Glomerular visceral epithelial cell (primary cell): ENCODE measurements around the gene GNAQ.

ENCODE experiments used
- DNase-seq: peaks from one replicate; pipeline ENCODE4 v3.0.0-alpha.2; 2016; ENCODE audit errors: extremely low spot score

Gene GNAQ

GRCh38 chr9:77974434-77974833 lies 57.2 kb downstream of the GNAQ start:
- DNase-seq, result no peak

DNA sequence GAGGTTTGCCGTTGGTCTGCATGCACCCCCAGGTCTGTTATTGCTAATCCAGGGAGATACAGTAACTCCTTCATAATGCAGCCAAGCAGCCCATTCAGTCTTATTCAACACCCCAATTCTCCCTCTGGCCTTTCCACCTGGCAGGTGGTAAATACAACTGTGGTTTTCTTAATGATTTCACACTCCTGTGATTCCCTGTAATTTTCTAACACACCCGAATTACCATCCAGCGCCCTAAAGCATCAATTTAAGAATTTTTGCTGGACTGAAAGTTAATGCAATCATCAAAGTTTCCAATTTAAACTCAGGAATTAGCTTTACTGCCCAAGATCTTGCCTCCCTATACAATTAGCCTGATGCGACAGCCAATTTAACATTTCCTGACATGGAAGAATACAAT lies 62.5 kb downstream of the GNAQ start:
- no peak for DNase-seq

- no peak for DNase-seq
Observed at GRCh38 chr9:77968506-77968905, 63.1 kb downstream of the GNAQ start.

- no peak for DNase-seq
Observed at GRCh38 chr9:77966718-77967117, 64.9 kb downstream of the GNAQ start.

DNA sequence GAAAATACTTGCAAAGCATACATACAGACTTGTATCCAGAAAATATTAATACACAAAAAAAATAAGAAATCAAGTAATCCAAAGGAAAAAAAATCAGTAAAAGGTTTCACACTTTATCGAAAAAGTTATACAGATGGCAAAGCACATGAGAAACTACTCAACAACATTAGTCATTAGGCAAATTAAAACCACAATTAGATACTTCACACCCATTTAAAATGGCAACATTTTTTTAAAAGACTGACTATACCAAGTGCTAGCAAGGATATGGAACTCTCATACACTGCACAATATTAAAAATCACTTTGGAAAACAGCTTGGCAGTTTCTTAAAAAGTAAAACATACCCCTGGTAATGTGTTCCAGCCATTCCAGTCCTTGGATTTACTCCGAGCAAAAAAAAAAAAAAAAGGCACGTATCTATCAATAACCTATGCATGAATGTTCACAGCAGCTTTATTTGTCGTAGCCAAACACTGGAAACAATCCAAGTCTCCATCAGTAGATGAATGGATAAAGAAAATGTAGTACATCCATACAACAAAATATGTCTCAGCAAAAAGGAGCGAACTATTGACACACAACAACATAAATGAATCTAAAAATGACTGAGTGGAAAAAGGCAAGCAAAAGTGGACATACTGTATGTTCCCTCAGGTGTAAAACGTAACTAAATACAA lies 66.0 kb downstream of the GNAQ start:
- no peak for DNase-seq

- no peak for DNase-seq
Observed at GRCh38 chr9:77964258-77964657, 67.4 kb downstream of the GNAQ start.

DNA sequence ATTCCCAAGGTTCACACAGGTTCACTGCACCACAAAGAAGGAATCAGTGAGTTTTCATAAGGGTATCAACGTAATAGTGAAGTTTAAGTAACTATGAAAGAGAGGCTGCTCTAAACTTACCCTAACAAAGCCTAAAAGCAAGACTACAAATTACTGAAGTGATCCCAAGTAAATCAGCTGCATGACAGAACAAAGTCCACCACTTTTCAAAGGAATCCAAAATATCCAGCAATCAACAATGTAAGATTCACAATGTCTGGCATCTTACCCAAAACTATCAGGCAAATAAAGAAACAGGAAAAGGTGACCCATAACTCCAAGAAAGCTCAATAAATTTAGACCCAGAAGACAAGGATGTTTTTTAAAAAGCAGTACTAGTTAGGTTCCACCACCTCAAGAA lies 70.1 kb downstream of the GNAQ start:
- DNase-seq, result no peak

DNA sequence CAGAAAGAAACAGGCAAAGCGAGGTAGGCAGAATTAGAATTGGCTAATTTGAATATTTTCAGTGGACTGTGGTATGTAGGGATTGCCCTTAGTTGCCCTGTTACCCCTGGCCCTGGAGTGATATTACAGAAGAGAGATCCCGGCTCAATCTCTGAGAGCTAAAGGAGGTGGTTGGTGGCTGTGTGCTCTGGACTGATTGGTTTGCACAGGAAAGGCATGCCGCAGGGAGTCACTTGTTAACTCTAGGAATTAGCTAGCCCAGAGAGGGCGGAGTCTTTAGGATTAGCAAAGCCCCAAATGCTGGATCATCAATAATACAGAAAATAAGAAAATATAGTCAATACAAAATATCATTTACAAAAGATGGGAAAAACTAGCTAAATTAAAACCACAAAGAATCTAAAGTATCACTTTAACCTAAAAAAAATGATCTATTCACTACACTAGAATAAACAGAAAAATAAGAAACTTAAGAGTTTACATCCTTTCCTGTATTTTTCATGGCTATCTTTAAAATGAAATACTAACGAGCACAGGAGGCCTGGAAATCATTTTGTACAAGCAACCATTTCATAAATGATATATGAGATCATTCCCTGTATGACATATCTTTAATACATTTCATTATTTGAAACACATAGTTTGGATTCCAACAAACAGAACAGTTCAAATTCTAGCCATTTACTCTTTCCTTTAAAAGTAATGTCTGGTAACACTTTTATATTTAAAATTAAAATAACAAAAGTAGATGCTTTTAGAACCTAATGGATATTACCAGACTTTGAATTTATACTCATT lies 71.1 kb downstream of the GNAQ start:
- no peak for DNase-seq

GRCh38 chr9:77959803-77960202 lies 71.8 kb downstream of the GNAQ start:
- DNase-seq, result no peak

DNA sequence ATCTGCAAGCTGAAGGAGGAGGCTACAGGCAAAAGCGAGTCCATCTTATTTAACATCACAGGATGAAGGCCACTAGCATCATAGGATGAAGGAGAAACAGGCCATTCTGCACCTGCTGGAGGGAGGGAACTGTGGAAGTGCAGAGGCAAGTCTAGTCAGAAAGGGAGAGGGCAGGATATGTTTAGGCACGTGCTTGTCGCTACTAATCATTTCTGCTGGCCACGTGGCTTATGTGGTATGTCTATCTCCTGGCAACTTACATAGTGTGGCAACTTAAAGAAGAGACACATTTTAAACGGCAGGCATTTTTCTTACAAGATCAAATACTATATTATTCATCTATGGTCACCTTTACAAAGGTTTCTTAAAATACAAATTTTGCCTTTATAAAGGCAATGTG lies 74.0 kb downstream of the GNAQ start:
- DNase-seq, result no peak

DNA sequence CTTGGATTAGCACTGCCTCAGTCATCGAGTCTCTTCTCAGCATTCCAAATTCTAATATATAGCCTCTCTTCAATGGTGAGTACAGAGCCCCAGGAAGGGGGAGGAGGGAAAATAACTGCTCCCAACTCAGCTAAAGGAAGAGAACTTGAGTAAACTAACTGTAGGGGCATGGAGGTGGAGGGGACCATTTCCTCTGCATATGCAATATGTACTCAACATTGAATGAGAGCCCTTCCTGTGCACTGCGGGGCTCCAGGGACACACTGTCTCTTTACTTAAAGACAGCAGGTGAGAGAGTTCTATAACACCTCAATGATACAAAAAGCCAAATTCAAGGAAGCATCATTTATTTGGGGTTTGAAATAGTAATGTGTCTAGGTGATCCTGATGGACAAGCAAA lies 75.1 kb downstream of the GNAQ start:
- no peak for DNase-seq

- DNase-seq, result no peak
Observed at GRCh38 chr9:77954666-77955015, 77.0 kb downstream of the GNAQ start.

DNA sequence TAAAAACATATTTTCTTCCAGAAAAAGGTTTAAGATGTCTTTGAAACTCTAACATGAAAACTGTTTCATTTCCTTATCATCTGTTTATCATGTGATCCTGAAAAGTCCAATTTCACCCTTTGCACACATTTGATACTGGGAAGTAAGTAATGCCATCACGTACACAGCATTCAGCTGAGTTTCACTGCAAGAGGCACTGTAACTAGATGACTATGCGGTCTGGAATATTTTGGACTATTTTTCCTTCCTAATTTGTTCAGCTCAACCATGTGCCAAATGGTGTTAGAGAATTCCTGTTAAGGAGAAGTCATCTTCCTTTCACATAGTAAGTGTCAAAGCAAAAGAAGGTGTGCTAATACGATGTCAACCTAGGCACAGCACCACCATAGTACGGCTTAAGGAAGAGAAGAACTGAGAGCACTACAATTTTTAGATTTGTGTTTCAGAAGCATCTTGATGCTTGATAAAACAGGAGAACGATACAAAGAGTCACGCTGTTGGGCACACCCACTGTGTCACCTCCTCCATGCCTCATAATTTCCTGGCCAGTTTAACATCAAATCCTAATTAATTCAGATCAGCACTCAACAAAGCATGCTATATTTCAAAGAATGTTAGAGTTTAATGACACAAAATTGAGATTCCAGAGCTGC lies 77.5 kb downstream of the GNAQ start:
- no peak for DNase-seq

GRCh38 chr9:77953590-77953989 lies 78.0 kb downstream of the GNAQ start:
- no peak for DNase-seq

DNA sequence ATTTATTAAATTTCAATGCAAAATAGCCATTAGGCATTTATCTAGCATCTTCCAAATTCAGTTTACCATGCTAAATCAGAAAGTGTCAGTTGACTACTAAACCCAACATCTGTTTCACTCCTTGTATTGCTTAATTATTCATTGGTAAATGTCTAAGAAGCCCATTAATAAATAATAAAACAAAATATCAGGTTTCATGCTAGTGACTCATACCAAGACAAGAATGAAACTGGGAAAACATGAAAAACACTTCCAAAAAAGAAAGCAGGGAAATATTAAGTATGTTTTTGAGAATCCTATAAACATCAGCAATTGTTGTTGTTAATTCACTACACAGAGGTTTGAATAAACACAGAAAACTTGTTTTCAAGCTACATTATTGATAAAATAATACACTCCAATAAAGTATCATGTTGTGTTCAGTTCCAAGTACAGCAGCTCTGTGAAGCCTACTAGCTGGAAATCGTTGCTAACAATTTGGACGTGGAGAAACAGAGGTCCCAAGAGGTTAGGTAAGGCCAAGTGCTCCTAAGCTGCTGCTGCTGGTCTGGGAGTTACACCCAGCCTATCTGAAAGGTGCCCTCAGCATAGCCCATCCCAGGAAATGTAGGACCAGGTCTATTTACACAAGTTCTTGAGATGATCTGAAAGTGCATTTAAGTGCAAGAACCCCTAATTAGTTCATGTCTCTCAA lies 78.8 kb downstream of the GNAQ start:
- no peak for DNase-seq

- no peak for DNase-seq
Observed at GRCh38 chr9:77951369-77951768, 80.2 kb downstream of the GNAQ start.

DNA sequence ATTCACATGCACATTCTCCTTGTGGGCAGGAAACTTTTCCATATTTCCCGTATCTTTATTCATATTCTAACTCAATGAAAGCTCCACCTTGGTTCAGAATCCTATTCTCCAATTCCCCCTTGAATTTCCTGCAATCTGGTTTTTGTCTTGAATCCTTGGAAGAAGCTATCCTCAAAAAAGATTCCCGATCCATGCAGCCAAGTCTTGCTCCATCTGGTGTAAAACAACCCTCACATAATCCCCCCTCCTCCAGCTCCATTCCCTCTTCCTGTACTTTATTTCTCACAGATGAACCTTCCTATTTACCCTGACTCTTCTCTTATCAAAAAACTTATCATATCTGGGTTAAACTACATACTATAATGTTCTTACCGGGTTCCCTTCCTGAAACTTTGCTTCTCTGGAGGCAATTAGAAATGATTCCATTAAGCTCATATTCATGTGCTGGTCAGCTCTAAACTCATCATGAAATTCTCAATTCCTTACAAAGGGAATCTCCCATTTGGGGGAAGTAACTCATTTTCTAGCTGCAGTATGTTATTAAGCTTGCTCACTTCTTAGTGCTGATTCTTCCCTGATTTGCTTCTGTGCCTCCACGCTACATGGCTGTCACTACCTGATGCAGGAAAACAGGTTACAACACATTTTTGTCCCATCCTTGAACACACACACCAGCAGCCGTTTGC lies 81.7 kb downstream of the GNAQ start:
- no peak for DNase-seq

- no peak for DNase-seq
Observed at GRCh38 chr9:77947651-77948050, 84.0 kb downstream of the GNAQ start.

- DNase-seq, result no peak
Observed at GRCh38 chr9:77946969-77947620, 84.5 kb downstream of the GNAQ start.

GRCh38 chr9:77946296-77946695 lies 85.3 kb downstream of the GNAQ start:
- DNase-seq, result no peak

DNA sequence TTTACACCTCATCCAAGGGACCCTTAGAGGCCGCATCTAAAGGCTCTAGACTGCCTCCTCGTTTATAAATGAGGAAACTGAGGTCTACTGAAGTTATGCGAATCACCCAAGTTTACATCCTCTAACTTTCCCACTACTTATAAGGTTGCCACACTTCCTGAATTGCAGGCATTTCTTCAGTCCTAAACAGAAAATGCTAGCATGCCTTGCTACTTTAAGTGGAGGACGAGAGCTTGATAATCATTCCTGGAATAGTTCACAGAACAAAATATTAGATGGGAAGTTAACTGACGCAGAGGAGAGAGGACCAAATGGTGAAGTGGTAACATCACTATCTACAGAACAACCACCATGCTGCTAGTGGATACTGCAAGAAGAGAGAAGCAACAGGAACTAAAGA lies 85.8 kb downstream of the GNAQ start:
- DNase-seq, result no peak
